Measurements from ENCODE around the gene NFXL1. TPM values are rescaled to one million over a fixed set of nuclear protein-coding genes. Genes with fewer than 3 reads are reported as not detected.

Gene NFXL1
- total RNA-seq, result 10 to 100 TPM in 1 of 2 experiments, 1 to 10 TPM in 1; 9.7 to 10.1 TPM

DNA sequence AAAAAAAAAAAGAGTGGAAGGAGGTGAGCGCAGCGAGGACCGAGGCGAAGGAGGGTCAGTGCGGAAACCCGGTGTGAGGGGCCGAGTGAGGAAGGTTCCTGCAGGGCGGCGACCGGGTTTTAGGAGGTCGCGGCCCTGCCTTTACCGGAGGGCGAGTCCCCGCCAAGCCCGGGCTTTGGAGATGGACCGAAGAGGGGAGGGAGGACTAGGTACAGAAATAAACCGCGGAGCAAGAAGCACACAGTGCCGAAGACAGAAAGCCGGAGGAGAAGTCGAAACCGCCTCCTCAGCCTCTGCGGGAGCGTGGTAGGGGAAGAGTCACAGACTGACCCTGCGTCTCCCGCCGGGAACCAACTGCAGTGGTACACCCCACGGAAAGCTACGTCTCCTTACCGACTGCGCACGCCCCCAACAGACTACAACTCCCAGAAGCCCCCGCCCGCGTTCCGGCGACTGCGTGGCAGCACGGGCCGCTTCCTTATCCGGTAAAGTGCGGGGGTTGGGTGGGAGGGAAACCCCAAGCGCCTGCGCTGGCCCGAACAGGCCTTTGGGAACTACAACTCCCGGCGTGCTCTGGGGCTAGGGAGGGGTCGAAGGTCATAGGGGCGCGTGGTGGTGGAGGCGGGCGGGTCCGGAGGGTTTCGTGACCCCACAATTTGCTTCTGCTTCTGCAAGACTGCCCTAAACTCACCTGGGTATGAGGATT lies at the start of gene NFXL1:
TSS of gene NFXL1 (minus strand) at position 364 of the 706 bp plus-strand sequence. CDS start 380 bp downstream, outside the sequence.

DNA sequence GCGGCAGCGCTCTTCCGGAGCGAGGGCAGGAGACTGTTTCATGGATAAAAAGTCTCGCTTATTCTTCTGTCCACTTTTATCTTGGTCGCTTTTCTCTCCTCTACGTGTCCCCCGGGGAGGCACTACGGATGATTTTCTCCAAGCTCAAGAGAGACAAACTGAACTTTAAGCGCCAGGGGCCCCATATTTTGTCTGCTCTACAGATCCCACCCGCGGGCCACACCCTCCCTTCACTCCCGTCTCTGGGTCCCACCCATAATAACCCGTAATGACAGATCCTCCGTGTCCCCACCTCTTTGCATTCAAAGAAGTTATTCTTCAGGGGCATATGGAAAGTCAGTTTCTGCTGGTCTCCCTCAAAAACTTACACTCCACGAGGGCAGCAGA lies 76.5 kb downstream of the NFXL1 start, which contains the start of gene CORIN:
TSS of gene CORIN (minus strand) at position 160 of the 387 bp plus-strand sequence. CDS start at position 42, 118 bp downstream.

Other genes with a start within 250 kb of the NFXL1 start
- under 1 TPM; 0.28 to 0.29 TPM for gene CORIN, start 76.5 kb downstream of the NFXL1 start, total RNA-seq
- not detected for gene CNGA1, start 102.1 kb upstream of the NFXL1 start, total RNA-seq
- 1 to 10 TPM in 1 of 2 experiments, under 1 TPM in 1; 0.70 to 1.1 TPM for gene NIPAL1, start 102.2 kb upstream of the NFXL1 start, total RNA-seq
- gene TXK, start 219.7 kb upstream of the NFXL1 start, total RNA-seq, result 10 to 100 TPM; 65.6 to 69.0 TPM

All from activated naive CD4-positive, alpha-beta T cell treated with anti-CD3 and anti-CD28 coated beads, Interleukin-2, amount 10 ng/mL, durations not matched to agents 5 hours and 36 hours (primary cell).